Smooth muscle cell (in vitro differentiated cells): ENCODE results near the gene PGM2L1. TPM values are rescaled to one million over a fixed set of nuclear protein-coding genes. Genes with fewer than 3 reads are reported as not detected.
A peak's percentile ranks its signal among the peaks of the same experiment; 100 is the strongest.

Experiments used
- DNase-seq: peaks from one replicate; lab custom pipeline; 2025; ENCODE audit not compliant: unreplicated experiment; lab: John Stamatoyannopoulos, UW
- H2AFZ ChIP-seq: fragments of 200-600 bp; sonication (generic); 2 replicates; pipeline ENCODE4 v1.6.0; 2016; ENCODE audit warnings: antibody characterized with exemption, low read depth, mild to moderate bottlenecking
- H3F3A ChIP-seq: fragments of 200-600 bp; sonication (generic); 2 replicates; pipeline ENCODE4 v1.6.0; 2017; ENCODE audit warnings: antibody characterized with exemption, low read depth
- H3K27ac ChIP-seq: fragments of 200-600 bp; sonication (generic); 2 replicates; pipeline ENCODE4 v1.5.1; 2016; ENCODE audit warnings: low read depth, mild to moderate bottlenecking
- H3K27me3 ChIP-seq: fragments of 200-600 bp; sonication (generic); 2 replicates; pipeline ENCODE4 v1.6.1; 2016; ENCODE audit warnings: low read depth, mild to moderate bottlenecking
- H3K36me3 ChIP-seq: fragments of 200-600 bp; sonication (generic); 2 replicates; pipeline ENCODE4 v1.5.1; 2016; ENCODE audit warnings: low read depth
- H3K4me1 ChIP-seq: fragments of 200-600 bp; sonication (generic); 2 replicates; pipeline ENCODE4 v1.5.1; 2016; ENCODE audit warnings: low read depth
- H3K4me2 ChIP-seq: fragments of 200-600 bp; sonication (generic); 2 replicates; pipeline ENCODE4 v1.6.0; 2016; ENCODE audit warnings: mild to moderate bottlenecking
- H3K4me3 ChIP-seq: fragments of 200-600 bp; sonication (generic); 2 replicates; pipeline ENCODE4 v1.5.1; 2016; ENCODE audit warnings: mild to moderate bottlenecking
- H3K79me2 ChIP-seq: fragments of 200-600 bp; sonication (generic); 2 replicates; pipeline ENCODE4 v1.6.0; 2016; ENCODE audit warnings: low read depth, mild to moderate bottlenecking
- H3K9ac ChIP-seq: fragments of 200-600 bp; sonication (generic); 2 replicates; pipeline ENCODE4 v1.6.0; 2016; ENCODE audit warnings: low read depth
- H3K9me3 ChIP-seq: fragments of 200-600 bp; sonication (generic); replicated peaks from 2 replicates; pipeline ENCODE4 v1.5.1; 2016; ENCODE audit warnings: low read depth
- H4K20me1 ChIP-seq: fragments of 200-600 bp; sonication (generic); 2 replicates; pipeline ENCODE4 v1.6.0; 2016; ENCODE audit warnings: low read depth
- WGBS: methylation state at CpG from one replicate; pipeline ENCODE4 v1.1.7; 2016; ENCODE audit warnings: low lambda C conversion rate; 5-methylcytosine and 5-hydroxymethylcytosine counted together
- polyA plus RNA-seq: library from polyadenylated mRNA; unstranded; fragments of >200 nt; fragmentation: Nextera tagmentation; extraction: Ambion mirVana; gene quantifications from 2 replicates; pipeline ENCODE4 v1.2.1, GENCODE V29; 2016
- total RNA-seq: library from RNA; depleted of rRNA; stranded (reverse); fragments of >200 nt; gene quantifications from 2 replicates; pipeline ENCODE4 v1.2.3, GENCODE V29; 2014
- TF ChIP-seq, protein P1 (sequence below): fragments of 200-600 bp; sonication (generic); IDR thresholded peaks from 2 replicates; pipeline ENCODE4 v1.5.1; 2017; ENCODE audit warnings: borderline replicate concordance, mild to moderate bottlenecking, antibody characterized with exemption; ENCODE audit not compliant: insufficient read depth, poor library complexity, severe bottlenecking

The PGM2L1 gene
- total and polyA plus RNA-seq, 2 experiments from 2014 or later: 6.7 to 17.5 TPM

DNA sequence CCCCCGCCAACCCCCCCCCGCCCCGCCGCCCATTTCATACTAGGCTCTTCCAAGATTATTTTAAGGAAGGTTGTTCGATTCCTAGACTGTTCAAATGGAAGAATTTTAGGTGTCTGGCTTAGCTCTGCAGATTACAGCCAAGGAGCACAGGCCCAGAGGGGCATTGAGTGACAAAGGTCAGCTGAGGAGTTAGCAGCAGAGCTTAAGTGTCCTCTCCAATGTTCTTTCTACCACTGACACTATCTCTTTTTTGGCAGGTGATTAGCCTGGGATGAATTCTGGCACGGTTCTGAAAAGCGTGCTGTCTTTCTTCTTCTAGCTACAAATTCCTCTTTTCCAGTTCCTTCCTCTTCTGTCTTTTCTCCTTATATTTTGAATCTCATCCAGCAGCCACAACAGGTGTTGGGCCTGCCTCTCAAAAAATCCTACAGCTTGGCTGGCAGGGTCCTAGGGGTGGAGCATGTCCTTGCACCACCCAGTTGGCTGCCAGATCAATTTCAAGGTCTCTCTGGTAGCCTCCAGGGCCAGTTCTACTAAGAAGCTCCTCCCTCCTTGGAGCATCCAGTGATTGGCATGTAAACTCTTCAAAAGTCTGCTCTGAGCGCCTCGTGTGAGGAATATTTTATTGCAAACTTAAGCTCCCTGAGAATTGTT is 46.1 kb upstream of the PGM2L1 start:
- Histone ChIP-seq H3K27ac (no peak overlapping the region), H4K20me1 (no peaks in the 10 kb centered on the region), H3K4me2 (no peak overlapping the region), H3K9ac (no peak overlapping the region), H3K4me3 (no peak overlapping the region), H2AFZ (no peak overlapping the region), H3K79me2 (no peaks in the 10 kb centered on the region), H3K9me3 (no peaks in the 10 kb centered on the region), H3F3A (no peaks in the 10 kb centered on the region), H3K4me1 (peaks cover 5% of the 10 kb centered on the region), H3K36me3 (no peaks in the 10 kb centered on the region), H3K27me3 (no peaks in the 10 kb centered on the region)
- 87% methylated on average over 9 of the region's 9 CpGs for WGBS
- TF ChIP-seq, protein P1, sequence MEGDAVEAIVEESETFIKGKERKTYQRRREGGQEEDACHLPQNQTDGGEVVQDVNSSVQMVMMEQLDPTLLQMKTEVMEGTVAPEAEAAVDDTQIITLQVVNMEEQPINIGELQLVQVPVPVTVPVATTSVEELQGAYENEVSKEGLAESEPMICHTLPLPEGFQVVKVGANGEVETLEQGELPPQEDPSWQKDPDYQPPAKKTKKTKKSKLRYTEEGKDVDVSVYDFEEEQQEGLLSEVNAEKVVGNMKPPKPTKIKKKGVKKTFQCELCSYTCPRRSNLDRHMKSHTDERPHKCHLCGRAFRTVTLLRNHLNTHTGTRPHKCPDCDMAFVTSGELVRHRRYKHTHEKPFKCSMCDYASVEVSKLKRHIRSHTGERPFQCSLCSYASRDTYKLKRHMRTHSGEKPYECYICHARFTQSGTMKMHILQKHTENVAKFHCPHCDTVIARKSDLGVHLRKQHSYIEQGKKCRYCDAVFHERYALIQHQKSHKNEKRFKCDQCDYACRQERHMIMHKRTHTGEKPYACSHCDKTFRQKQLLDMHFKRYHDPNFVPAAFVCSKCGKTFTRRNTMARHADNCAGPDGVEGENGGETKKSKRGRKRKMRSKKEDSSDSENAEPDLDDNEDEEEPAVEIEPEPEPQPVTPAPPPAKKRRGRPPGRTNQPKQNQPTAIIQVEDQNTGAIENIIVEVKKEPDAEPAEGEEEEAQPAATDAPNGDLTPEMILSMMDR: no peak
- DNase-seq: no peak

- Histone ChIP-seq H3K9me3 (no peaks in the 10 kb centered on the region), H3K79me2 (no peaks in the 10 kb centered on the region), H3F3A (no peaks in the 10 kb centered on the region), H3K27me3 (no peaks in the 10 kb centered on the region), H3K36me3 (no peaks in the 10 kb centered on the region), H3K9ac (no peak overlapping the region), H3K4me1 (peaks cover 5% of the 10 kb centered on the region), H3K27ac (peak overlapping the region; percentile 40), H2AFZ (no peak overlapping the region), H3K4me3 (no peak overlapping the region), H3K4me2 (peak overlapping the region; percentile 4), H4K20me1 (no peaks in the 10 kb centered on the region)
- DNase-seq: no peak
- TF ChIP-seq, protein P1: no peak
- 47% methylated on average over 8 of the region's 8 CpGs for WGBS
Measured at GRCh38 chr11:74443071-74443864, 45.0 kb upstream of the PGM2L1 start.

DNA sequence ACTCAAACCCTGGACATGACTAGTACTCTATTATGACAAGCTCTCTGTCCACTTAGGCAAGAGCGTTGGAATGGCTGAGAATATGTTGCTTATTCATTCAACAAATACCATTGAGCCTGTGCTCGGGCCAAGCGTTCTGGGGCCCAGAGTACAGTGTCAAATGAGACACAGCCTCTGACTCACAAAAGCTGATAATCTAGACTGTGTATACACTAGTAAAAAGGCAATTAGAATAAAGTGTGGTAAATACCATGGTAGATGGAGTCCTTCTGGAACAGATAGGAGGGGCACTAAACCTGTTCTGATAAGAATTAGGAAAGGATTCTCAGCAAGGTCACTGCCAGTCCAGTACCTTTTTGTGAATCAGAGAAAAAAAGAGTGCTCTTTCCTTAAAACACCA is 44.4 kb upstream of the PGM2L1 start:
- TF ChIP-seq, protein P1: no peak
- no peaks in the 10 kb centered on the region for H3K9me3 ChIP-seq
- H3K9ac ChIP-seq: no peak overlapping the region
- H3K79me2 ChIP-seq: no peaks in the 10 kb centered on the region
- no peaks in the 10 kb centered on the region for H3K27me3 ChIP-seq
- H3F3A ChIP-seq: peaks cover 3% of the 10 kb centered on the region
- H3K27ac ChIP-seq: peak overlapping the region; percentile 40
- peaks cover 5% of the 10 kb centered on the region for H3K4me1 ChIP-seq
- H3K4me2 ChIP-seq: peak overlapping the region; percentile 4
- 15% methylated on average over 3 of the region's 3 CpGs for WGBS
- H4K20me1 ChIP-seq: no peaks in the 10 kb centered on the region
- no peak overlapping the region for H2AFZ ChIP-seq
- H3K4me3 ChIP-seq: no peak overlapping the region
- DNase-seq: no peak
- H3K36me3 ChIP-seq: no peaks in the 10 kb centered on the region
